HG03457 (cell line): ENCODE measurements around the gene TMEM117.

Source experiments
- ATAC-seq: cut with Tn5 transposase; IDR thresholded peaks from one replicate; pipeline ENCODE4 v1.9.1; 2021; ENCODE audit warnings: moderate number of reproducible peaks; ENCODE audit not compliant: unreplicated experiment

TMEM117 gene

DNA sequence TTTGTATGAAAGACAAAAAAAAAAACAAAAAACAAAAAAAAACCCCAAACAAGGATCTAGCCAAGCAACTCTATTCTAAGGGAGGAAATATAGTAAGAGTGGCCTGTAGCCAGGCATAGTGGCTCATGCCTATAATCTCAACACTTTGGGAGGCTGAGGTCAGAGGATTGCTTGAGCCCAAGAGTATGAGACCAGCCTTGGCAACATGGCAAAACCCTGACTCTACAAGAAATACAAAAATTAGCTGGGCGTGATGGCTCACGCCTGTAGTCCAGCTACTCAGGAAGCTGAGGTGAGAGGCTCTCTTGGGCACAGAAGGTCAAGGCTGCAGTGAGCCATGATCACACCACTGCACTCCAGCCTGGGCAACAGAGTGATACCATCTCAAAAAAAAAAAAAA lies 47.9 kb downstream of the TMEM117 start:
- ATAC-seq = no peak

- ATAC-seq = no peak
Measured at GRCh38 chr12:43884683-43885410, 49.0 kb downstream of the TMEM117 start.

- no peak for ATAC-seq
Measured at GRCh38 chr12:43887397-43887796, 51.5 kb downstream of the TMEM117 start.

- no peak for ATAC-seq
Measured at GRCh38 chr12:43891856-43892574, 56.1 kb downstream of the TMEM117 start.

- no peak for ATAC-seq
Measured at GRCh38 chr12:43893670-43894069, 57.8 kb downstream of the TMEM117 start.

DNA sequence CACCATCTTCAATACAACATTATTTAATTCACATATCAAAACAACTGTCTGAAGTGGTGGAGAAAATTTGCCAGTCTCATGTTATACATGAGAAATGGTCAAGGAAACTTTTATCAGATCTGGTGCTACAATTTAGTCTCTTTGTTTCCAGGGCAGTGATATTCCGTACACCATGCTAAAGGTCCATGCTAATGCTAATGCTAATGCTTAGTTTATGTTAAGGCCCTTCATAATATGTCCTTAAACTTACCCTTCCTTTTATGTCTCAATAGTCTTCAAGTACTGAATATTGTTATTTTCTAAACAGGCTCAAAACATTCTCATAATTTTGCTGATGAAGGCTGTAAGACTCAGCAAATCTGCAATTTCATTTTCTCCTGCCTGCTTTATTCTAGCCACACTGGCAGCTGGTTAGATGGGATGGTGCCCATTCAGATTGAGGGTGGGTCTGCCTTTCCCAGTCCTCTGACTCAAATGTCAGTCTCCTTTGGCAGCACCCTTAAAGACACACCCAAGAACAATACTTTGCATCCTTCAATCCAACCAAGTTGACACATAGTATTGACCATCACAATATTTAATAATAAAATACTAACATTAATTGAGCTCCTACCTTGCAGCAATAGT lies 59.8 kb downstream of the TMEM117 start:
- no peak for ATAC-seq

- ATAC-seq = no peak
Measured at GRCh38 chr12:43896496-43896895, 60.6 kb downstream of the TMEM117 start.

GRCh38 chr12:43898474-43898873 lies 62.6 kb downstream of the TMEM117 start:
- ATAC-seq = no peak

- no peak for ATAC-seq
Measured at GRCh38 chr12:43899574-43899973, 63.7 kb downstream of the TMEM117 start.

DNA sequence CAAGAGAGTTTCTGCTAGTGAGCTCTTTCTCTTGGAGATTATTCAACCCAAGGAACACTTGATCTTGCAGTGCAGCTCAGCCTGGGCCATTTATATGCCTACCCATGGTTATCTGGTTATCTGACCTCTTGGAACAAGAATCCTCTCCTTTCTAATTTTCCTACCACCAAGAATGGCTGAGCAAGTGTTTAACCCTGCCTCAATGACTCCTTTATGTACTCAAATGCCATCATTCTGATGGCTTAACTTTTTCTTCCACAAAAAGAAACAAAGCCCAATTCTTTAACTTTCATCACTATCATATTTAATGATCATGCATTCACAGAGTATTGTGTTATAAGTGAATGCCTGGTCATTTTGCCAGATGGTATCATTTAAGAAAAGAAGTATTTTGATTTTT lies 67.8 kb downstream of the TMEM117 start:
- ATAC-seq = no peak

DNA sequence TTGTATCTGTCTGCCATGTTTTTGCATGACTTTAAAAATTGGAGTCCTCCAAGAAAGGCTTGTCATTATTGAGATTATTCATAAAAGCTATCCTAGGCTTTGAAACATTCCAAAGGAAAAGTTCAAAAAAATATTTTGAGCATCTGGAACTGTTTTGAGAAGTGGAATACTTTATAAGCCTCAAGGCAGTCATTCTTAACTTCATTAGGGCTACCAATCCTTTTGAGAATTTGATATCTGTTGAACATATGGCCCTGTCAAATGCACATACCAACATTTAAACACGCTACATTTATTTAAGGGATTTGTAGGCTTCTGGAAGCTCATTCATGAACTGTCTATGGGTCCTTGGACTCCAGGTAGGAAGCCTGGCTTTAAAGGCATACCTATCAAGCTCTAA lies 77.0 kb downstream of the TMEM117 start:
- no peak for ATAC-seq

GRCh38 chr12:43914391-43914790 lies 78.5 kb downstream of the TMEM117 start:
- ATAC-seq = no peak

DNA sequence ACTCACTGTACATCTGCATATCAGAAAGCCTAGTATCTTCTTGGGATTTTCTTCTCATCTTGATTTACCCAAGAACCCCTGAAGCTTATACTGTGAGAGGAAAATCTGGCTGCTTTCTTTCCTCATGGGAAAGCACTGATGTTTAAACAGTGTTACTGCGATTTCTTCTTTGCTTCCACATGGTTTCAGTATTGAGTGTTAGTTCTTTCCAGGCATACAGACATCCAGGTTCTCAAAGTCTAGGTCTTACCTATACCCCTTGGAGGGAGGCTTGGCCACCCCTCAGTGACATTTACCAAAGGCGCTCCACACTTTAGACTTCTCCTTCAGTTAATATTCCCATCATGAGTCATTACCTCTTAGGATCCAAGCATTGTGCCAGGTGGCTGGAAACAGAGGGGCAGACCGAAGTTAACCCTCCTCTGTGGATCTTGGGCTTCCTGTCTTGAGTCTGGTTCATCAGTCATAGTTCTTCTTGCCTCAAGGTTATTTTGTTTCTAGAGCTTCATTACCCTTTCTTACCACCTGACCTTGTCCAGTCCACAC lies 79.1 kb downstream of the TMEM117 start:
- ATAC-seq = no peak

DNA sequence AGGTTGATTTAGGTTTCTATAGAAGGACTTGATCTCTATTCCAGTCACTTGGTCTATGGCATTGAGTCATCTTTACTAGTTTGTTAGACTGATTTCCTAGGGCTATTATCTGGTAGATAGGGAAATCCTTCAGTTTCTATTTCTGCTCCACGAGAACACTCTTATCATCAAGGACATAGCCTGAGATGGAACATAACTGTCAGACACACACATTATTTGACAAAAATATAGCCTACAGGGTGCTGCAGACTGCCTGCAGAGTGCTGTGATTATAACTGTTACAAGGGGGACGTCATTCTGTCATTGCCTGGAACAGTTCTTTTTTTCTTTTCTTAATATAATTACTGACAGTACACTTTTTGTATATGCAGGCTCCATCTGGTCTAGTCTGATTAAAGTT lies 82.0 kb downstream of the TMEM117 start:
- ATAC-seq = no peak

DNA sequence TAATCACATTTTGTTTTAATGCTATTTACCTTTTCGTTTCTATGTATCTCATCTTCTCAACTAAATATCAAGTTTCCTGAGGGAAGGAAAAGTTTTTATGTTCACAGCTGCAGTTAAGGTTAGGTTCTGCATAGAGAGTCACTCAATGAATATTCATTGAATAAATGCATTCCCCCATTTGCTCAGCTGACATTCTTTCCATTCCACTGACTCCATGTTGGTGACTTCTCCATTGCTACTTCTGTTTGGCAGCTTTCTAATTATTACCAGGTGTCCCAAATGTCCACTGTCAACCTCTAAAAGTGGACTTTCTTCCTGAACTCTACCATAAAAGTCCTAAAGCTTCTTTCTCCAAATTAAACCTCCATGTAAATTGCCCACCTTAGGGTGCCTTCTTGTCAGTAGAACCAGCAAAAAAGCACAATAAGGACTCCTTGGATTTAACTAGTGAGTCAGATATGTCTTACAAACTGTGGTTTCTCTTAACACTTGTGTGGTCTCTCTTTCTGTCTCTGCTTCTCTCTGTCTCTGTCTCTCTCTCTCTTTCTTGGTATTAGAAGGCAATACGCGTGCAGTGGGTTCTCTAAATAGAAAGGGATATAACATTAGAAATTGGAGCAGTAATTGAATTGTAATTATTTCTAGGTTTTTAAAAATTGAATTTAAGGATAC lies 85.9 kb downstream of the TMEM117 start:
- no peak for ATAC-seq

- no peak for ATAC-seq
Measured at GRCh38 chr12:43930032-43930431, 94.2 kb downstream of the TMEM117 start.

DNA sequence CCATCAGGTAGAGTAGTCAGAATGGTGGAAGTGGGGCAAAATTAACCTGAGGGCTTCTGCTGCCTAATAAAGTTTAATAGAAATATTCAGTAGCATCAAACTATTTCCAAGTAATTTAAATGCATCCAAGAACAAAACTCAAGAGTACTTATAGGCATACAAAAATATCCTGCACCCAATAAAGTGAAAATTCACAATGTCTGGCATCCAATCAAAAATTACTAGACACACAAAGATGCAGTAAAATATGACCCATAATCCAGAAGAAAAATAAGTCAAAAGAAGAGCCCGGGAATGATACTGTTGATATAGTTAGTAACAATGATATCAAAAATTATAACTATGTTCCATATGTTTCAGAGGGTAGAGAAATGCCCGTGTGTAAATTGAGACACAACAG lies 95.3 kb downstream of the TMEM117 start:
- no peak for ATAC-seq

GRCh38 chr12:43935581-43935980 lies 99.7 kb downstream of the TMEM117 start:
- no peak for ATAC-seq

GRCh38 chr12:43937947-43938346 lies 102.1 kb downstream of the TMEM117 start:
- ATAC-seq = no peak

GRCh38 chr12:43942379-43942778 lies 106.5 kb downstream of the TMEM117 start:
- ATAC-seq = no peak

GRCh38 chr12:43945983-43946382 lies 110.1 kb downstream of the TMEM117 start:
- ATAC-seq = no peak
